HG02870 (cell line): Measurements from ENCODE around the gene SSTR4.

ENCODE experiments used
- ATAC-seq: cut with Tn5 transposase; IDR thresholded peaks from one replicate; pipeline ENCODE4 v1.9.1; 2021; ENCODE audit warnings: mild to moderate bottlenecking, moderate library complexity; ENCODE audit not compliant: unreplicated experiment

Gene SSTR4

DNA sequence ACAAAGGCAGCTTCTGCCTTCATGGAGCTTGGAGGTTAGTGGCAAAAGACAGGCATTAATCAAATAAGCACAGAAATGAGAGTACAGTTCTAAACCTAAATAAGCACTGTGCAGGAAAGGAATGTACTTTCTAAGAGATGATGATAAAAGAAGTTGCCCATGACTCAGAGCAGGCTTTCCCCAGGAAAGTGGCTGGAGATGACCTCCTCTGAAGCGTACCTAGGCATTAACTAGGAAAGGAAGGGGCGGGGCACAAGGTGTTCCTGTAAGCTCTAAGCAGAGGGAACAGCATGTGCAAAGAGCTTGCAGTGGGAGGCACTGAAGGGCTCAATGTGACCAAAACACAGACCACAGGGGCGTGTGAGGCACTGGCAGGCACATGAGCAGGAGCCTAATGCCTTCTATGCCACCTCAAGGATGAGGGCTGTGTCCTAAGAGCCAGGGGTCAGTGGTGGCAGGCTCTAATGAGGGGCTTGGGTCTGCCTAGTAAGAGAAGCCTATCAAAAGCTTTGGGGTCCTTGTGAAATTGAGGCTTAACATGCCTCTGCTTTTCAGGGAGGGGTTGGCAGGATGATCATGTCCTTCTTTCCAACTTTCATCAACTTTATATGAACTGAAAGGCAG lies 4.9 kb downstream of the SSTR4 start:
- ATAC-seq: no peak

DNA sequence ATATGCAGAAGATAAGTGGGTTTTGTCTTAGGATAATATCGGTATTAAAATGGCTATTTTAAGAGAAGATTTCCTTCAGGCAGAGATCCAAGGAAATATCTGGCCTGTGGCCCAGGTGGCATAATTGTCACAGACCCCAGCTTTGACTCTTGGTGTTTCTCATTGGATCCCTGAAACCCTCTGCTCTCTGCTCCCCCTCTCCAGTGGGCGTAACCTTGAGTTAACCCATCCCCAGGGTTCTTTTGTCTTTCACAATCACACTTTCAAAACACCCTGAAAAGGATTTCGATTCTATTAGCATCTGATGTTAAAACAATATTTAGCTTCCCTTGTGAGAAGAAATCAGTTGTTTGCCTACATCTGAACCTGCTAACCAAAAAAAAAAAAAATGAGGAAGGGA lies 7.2 kb downstream of the SSTR4 start:
- ATAC-seq: no peak

DNA sequence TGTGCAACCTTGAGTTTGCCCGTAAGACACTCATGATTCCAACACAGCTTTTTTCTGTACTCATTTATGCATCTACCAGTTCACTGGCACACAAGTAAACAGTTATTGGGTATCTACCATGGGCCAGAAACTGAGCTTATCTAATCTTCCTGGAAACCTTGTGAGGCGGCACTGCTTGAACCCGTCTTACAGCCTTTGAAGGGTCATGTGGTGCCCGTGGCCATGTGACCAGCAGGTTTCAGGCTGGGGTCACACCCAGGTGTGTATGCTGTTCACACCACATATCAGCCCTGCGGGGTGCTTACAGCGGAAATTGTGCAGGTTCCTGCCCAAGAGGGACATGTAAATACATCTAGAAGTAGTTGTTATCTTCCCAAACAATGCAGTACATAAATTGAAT lies 8.3 kb downstream of the SSTR4 start:
- no peak for ATAC-seq

DNA sequence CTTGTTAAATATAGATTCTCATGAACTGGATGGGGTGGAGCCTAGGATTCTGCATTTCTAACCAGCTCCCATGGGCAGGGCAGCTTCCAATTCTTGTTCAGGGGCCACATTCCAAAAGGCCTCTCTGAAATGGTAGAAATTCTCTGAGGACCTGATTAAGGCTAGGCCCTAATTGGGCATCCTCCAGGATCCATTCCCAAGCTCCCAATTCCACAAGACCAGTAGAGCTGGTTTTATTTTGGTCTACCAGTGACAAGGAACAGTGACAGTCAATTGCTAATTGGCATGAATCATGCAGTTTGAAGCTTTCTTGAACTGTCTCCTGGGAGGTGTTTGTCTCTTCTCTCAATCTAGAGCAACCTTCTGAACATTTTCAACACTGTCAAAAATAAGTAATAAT lies 11.3 kb downstream of the SSTR4 start:
- no peak for ATAC-seq

GRCh38 chr20:23047001-23047737 lies 12.1 kb downstream of the SSTR4 start:
- ATAC-seq: no peak

- ATAC-seq: no peak
Measured at GRCh38 chr20:23047738-23048214, 12.7 kb downstream of the SSTR4 start.

GRCh38 chr20:23048283-23049200 lies 13.4 kb downstream of the SSTR4 start:
- no peak for ATAC-seq

DNA sequence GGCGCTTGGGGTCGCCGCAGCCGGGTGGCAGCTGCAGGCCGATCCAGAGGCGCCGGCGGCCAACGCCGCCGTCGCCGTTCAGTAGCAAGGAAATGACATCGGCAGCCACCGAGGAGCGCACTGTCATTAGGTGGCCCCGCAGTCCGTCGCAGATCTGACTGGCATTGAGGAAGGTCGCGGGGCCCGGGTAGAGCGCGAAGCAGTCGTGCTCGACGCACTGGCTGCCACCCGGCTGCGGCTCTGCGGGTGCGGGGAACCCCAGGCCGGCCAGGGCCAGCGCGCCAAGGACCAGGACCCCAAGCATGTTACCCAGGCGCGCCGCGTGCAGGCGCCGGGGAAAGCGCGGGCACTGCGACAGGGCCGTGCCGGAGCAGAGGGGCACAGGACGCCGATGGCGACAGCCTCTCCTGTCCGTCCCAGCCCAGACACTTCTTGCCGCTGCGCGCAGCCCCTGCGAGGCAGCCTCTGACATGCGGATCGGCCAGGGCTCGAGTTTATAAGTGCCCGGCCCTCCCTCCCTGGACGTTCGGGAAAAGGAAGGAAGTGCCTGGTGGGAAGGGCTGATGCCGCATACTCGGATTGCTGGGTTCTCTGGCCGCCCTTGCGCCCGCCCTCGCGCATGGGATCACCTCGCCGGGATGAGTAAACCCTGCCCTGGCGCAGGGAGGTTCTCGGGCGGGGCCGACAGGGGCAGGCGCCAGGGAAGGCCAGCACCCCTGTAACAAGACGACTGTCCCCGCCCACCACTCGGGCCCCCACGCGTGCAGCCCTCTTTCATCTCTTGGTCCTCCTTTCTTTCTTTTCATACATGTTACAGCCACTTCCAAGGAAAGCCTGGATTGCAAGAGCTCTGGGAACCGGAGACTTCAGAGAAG lies 14.3 kb downstream of the SSTR4 start, which contains the start of gene THBD:
THBD (minus strand) TSS at position 472 of the 875 bp plus-strand sequence; CDS start at position 304, 168 bp downstream.
- no peak for ATAC-seq

DNA sequence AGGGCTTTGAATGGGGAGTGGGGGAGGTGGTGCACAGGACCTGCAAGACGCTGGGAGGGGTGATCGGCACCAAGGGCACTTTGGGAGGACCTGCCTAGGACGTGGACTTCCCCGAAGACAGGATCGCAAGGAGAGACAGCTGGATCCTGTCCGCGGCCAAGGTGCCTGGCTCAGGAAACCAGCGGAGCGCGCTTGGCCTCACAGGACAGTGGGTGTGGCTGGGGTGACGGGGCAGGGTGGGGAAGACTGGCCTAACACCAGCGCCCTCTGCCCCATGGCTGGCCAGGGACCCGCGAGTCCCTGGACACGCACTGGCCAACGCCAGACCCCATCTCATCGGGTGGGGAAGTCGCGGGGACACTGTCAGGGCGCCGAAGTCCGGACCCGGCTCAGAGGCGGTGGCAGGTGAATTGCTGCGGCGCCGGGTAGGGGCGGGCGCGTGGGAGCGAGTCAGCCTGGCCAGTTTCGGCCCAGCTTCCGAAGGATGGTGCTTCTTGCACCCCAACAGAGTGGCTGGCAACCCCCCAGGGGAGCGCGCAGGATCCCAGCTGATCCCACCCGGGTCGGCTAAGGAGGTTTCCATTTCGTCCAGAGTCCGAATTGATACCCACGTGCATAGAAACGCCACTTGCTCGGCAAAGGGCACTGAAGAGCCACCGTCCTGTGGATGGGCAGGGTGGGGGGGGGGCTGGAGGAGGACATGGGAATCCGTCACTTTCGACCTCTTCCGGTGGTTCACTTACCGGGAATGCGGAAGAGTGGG lies 15.1 kb downstream of the SSTR4 start:
- ATAC-seq: no peak

GRCh38 chr20:23050847-23051627 lies 15.9 kb downstream of the SSTR4 start:
- ATAC-seq: no peak

DNA sequence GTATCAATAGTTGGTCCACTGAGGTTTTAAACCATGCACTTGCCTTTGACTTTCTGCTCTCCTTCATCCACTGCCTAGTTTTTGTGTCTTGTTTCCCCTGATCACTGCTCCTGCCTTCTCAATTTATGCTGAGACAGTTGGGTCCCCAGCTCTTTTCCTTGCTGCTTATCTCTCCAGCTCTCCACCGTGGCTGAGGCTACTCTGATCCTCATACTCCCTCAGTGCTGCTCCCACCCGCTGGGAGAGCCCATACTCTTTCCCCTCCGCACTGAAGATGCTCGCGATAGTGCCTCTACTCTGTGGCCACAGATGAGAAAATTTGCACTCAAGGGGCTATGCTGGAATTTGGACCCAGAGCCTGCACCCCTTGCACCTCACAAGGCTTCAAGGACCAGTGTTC lies 17.8 kb downstream of the SSTR4 start:
- ATAC-seq: no peak

- ATAC-seq: no peak
Measured at GRCh38 chr20:23058240-23058639, 23.1 kb downstream of the SSTR4 start.

- no peak for ATAC-seq
Measured at GRCh38 chr20:23059001-23059400, 23.9 kb downstream of the SSTR4 start.

DNA sequence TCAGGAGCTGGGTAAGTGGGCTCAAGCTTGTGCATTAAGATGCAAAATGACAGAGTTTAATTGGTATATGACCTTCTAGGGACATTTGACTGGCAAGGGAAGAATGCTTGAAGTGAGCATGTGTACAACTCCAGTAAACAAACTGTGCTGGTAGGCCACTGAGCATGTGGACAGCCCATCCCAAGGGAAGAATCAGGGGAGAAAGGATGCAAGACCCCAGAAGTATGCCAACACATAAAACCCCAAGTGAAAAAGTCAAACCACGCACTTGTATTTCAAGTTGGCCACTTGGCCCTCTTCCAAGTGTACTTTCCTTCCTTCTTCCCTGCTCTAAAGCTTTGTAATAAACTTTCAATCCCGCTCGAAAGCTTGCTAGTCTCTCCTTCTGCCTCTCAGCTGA lies 24.7 kb downstream of the SSTR4 start:
- no peak for ATAC-seq

DNA sequence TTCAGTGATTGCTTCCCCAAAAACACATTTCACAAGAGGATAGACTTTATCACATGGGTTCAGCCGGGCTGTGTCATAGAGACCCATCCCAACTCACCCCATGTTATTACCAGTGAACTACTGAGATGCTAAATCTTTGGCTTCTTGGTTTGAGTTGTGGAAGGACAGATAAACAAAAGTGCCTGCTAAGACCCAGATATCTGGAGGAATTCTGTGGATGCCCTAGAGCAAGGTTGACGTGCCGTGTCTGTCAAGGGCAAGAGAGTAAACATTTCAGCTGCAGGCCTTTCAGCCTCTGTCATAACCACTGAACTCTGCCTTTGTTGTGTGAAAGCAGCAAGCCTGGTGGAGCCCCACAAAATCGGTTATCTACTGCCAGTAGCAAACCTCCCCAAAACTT lies 25.5 kb downstream of the SSTR4 start:
- ATAC-seq: no peak

DNA sequence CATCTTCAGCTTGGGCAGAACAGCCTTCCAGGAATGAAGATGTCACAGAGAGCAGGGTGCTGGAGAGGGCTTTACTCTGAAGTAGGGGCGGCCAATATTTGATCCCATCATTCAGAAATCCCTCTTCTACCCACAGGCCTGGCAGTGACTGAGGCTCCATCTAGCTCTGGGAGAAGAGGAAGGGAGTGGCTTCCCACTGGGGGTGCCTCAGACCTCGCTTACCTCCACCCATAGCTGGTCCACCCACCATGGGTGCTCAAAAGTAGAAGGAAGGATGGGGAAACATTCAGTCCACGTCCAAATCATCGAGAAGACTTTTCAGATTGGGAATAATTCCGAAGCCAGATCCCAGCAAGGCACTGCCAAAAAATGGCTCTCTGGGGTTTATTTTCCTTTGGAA lies 26.1 kb downstream of the SSTR4 start:
- no peak for ATAC-seq

DNA sequence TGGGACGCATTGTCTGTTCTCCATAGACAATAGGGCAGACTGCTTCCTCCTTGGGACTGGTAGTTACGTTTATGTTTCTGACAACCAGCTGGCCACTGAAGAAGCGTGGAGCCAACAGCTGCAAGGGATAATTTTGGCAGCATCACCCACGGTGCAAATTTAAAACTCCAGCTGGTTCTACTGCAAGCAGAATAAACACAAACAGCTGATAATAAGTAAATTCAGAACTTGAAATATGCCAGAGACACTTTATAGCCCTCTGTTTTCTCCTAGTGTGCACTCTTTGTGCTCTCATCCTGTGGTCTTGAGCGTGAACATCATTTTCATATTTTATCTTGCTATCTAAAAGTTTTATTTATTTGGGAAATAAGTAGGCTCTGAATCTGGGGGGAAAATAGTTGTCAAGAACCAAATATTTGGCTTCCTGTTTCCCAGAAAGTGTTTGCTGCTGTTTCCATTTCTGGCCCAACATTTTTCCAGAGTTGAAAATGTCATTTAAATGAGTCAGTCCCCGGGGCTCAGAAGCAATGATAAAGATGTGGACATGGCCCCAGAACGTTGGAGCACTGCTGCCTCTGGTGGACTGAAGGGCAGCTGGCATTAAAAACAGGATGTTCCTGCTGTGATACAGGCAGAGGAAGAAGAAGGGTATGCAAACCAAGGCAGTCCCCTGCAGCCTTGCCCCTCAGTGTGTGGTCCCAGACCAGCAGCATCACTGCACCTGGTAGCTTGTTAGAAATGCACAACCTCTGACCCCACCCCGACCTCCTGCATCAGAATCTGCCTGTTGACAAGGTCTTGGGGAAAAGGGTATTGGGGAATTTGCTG lies 26.8 kb downstream of the SSTR4 start:
- no peak for ATAC-seq

- ATAC-seq: no peak
Measured at GRCh38 chr20:23062632-23063031, 27.5 kb downstream of the SSTR4 start.
